Gastroesophageal sphincter (tissue), 4 donors: ENCODE measurements around the gene ATG16L1. TPM values are rescaled to one million over a fixed set of nuclear protein-coding genes. Genes with fewer than 3 reads are reported as not detected.

Experiments used
- ATAC-seq: fragments of 150-250 bp; one replicate; pipeline ENCODE4 v1.9.1; 2016; ENCODE audit warnings: mild to moderate bottlenecking, moderate library complexity
- H3K27ac ChIP-seq, 4 donors: fragments of 200-600 bp; sonication (generic) in 3 of 4; 1 replicate in 3 of 4; 2 replicates in 1 of 4; pipeline ENCODE4 v1.5.1; 2016 to 2019
- H3K27me3 ChIP-seq: fragments of 200-600 bp; sonication (generic); one replicate; pipeline ENCODE4 v1.5.1; 2019
- H3K36me3 ChIP-seq, 2 donors: fragments of 200-600 bp; sonication (generic); one replicate each; pipeline ENCODE4 v1.5.1; 2019; ENCODE audit warnings: control low read depth in 1 of 2
- H3K4me1 ChIP-seq, 3 donors: fragments of 200-600 bp; sonication (generic); 1 replicate in 2 of 3; 2 replicates in 1 of 3; pipeline ENCODE4 v1.5.1; 2016 to 2019; ENCODE audit warnings: control low read depth in 2 of 3
- H3K4me3 ChIP-seq, 2 donors: fragments of 200-600 bp; sonication (generic); one replicate each; pipeline ENCODE4 v1.5.1; 2019; ENCODE audit warnings: mild to moderate bottlenecking in 1 of 2, moderate library complexity in 1 of 2
- H3K9me3 ChIP-seq, 3 donors: fragments of 200-600 bp; sonication (generic); one replicate each; pipeline ENCODE4 v1.5.1; 2017 to 2019; ENCODE audit warnings: control low read depth in 2 of 3
- CTCF ChIP-seq, 4 experiments: fragments of 200-600 bp in 2 of 4; fragments of 450-650 bp in 2 of 4; sonication (generic) in 1 of 4; IDR thresholded peaks; one replicate each; pipeline ENCODE4 v1.5.1; 2017 to 2019; ENCODE audit warnings: antibody characterized with exemption in 4 of 4, mild to moderate bottlenecking in 2 of 4, moderate library complexity in 2 of 4
- EP300 ChIP-seq: sonication (generic); formaldehyde crosslinking; IDR thresholded peaks from one replicate; pipeline ENCODE4 v1.6.1; 2017; ENCODE audit warnings: antibody characterized with exemption, mild to moderate bottlenecking
- POLR2A ChIP-seq, 2 donors: fragments of 450-650 bp; IDR thresholded peaks; one replicate each; pipeline ENCODE4 v1.6.1; 2017; ENCODE audit warnings: antibody characterized with exemption in 2 of 2, mild to moderate bottlenecking in 2 of 2, moderate library complexity in 1 of 2
- POLR2AphosphoS5 ChIP-seq: sonication (generic); formaldehyde crosslinking; IDR thresholded peaks from one replicate; pipeline ENCODE4 v1.6.1; 2017; ENCODE audit warnings: antibody characterized with exemption
- WGBS, 2 donors: methylation state at CpG; one replicate each; pipeline ENCODE4 v1.1.5; 2018; ENCODE audit warnings: low coverage in 1 of 2; 5-methylcytosine and 5-hydroxymethylcytosine counted together
- total RNA-seq, 4 donors: library from RNA; depleted of rRNA; stranded (reverse); fragments of >200 nt; gene quantifications; one replicate each; pipeline ENCODE4 v1.1.0, GENCODE V29; 2016

Gene ATG16L1
- total RNA-seq, 4 donors from 2014 or later, result 24.0 to 46.1 (median 33.8) TPM

GRCh38 chr2:233261819-233262555, 10.5 kb downstream of the ATG16L1 start:
- Histone ChIP-seq H3K4me1 (no peaks in the 10 kb centered on the region), H3K27ac (no peak overlapping the region), H3K9me3 (no peaks in the 10 kb centered on the region), H3K27me3 (no peaks in the 10 kb centered on the region), H3K4me3 (no peak overlapping the region), H3K36me3 (peaks cover 0 to 100% of the 10 kb centered on the region in 2 donors)
- TF ChIP-seq POLR2AphosphoS5 (no peak), EP300 (no peak), CTCF (IDR thresholded peaks at IDR 0.05) (no peak), POLR2A (IDR thresholded peaks at IDR 0.05) (no peak)
- 80 to 94% methylated on average over 3 to 7 of the region's 9 CpGs for WGBS, 2 donors
- ATAC-seq, result no peak

GRCh38 chr2:233262562-233262961, 11.1 kb downstream of the ATG16L1 start:
- TF ChIP-seq POLR2AphosphoS5 (no peak), EP300 (no peak), POLR2A (IDR thresholded peaks at IDR 0.05) (no peak), CTCF (IDR thresholded peaks at IDR 0.05) (no peak)
- no peaks in the 10 kb centered on the region for H3K27me3 ChIP-seq
- ATAC-seq, result no peak
- H3K4me1 ChIP-seq, result no peaks in the 10 kb centered on the region
- no peak overlapping the region for H3K27ac ChIP-seq
- H3K4me3 ChIP-seq, result no peak overlapping the region
- peaks cover 0 to 100% of the 10 kb centered on the region in 2 donors for H3K36me3 ChIP-seq
- WGBS, 2 donors, result 79% methylated on average over 3 of the region's 5 CpGs; no CpG with 5 or more reads in 1 of the 2 donors
- no peaks in the 10 kb centered on the region for H3K9me3 ChIP-seq

- H3K4me3 ChIP-seq, result no peak overlapping the region
- TF ChIP-seq POLR2A (IDR thresholded peaks at IDR 0.05), result no peak
- no peak for TF ChIP-seq EP300
- no peak for TF ChIP-seq POLR2AphosphoS5
- no peak for TF ChIP-seq CTCF (IDR thresholded peaks at IDR 0.05)
- peaks cover 0 to 100% of the 10 kb centered on the region in 2 donors for H3K36me3 ChIP-seq
- no peaks in the 10 kb centered on the region for H3K27me3 ChIP-seq
- no peaks in the 10 kb centered on the region for H3K9me3 ChIP-seq
- H3K27ac ChIP-seq, result no peak overlapping the region
- 89 to 90% methylated on average over 4 to 6 of the region's 6 CpGs for WGBS, 2 donors
- H3K4me1 ChIP-seq, result no peaks in the 10 kb centered on the region
- ATAC-seq, result no peak
These were observed 11.6 kb downstream of the ATG16L1 start for GRCh38 chr2:233263045-233263570.

- TF ChIP-seq POLR2AphosphoS5, result no peak
- TF ChIP-seq POLR2A (IDR thresholded peaks at IDR 0.05), result no peak
- TF ChIP-seq EP300, result no peak
- no peak for TF ChIP-seq CTCF (IDR thresholded peaks at IDR 0.05)
- H3K4me3 ChIP-seq, result no peak overlapping the region
- H3K27ac ChIP-seq, result no peak overlapping the region
- no peak for ATAC-seq
- no peaks in the 10 kb centered on the region for H3K27me3 ChIP-seq
- 67 to 97% methylated on average over 3 to 8 of the region's 8 CpGs for WGBS, 2 donors
- H3K4me1 ChIP-seq, result no peaks in the 10 kb centered on the region
- H3K9me3 ChIP-seq, result no peaks in the 10 kb centered on the region
- peaks cover 0 to 100% of the 10 kb centered on the region in 2 donors for H3K36me3 ChIP-seq
These were observed 13.2 kb downstream of the ATG16L1 start for GRCh38 chr2:233264667-233265066.

- Histone ChIP-seq H3K9me3 (no peaks in the 10 kb centered on the region), H3K36me3 (peaks cover 0 to 100% of the 10 kb centered on the region in 2 donors), H3K4me1 (no peaks in the 10 kb centered on the region), H3K27ac (no peak overlapping the region), H3K4me3 (no peak overlapping the region), H3K27me3 (no peaks in the 10 kb centered on the region)
- no peak for ATAC-seq
- no peak for TF ChIP-seq CTCF (IDR thresholded peaks at IDR 0.05)
- TF ChIP-seq POLR2AphosphoS5, result no peak
- no peak for TF ChIP-seq POLR2A (IDR thresholded peaks at IDR 0.05)
- no peak for TF ChIP-seq EP300
- WGBS, 2 donors, result 90 to 94% methylated on average over 5 to 10 of the region's 10 CpGs
These were observed 14.5 kb downstream of the ATG16L1 start for GRCh38 chr2:233265899-233266431.
